COLO829 (cell line): ENCODE data around the gene FAM219B.
A peak's percentile ranks its signal among the peaks of the same experiment; 100 is the strongest.
"Not testable (repeated sequence)": the region's sequence is repeated elsewhere in the genome, so short reads cannot be mapped to it uniquely, and the experiment has no call there.

Source experiments
- DNase-seq: peaks from one replicate; pipeline ENCODE4 v3.0.0; 2012; ENCODE audit warnings: low spot score

Gene FAM219B

DNA sequence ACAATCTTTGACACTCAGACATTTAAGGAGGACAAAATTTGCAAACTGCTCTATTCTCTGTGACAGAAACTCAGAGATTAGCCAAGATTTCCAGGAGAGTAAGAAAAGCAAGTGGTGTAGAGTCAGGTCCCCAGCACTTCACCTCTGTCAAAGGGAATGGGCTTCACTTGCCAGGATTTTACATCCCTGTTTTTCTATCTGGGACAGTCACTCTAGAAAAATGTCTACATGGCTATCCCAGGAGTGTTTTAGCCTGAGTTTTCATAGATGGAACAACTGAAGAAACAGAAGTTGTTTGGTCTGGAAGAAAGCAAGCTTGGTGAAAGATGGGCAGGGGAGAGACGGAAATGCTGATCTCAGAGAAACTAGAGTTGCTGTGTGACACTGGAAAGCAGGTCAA, 3.0 kb downstream of the FAM219B start:
- no peak for DNase-seq

DNA sequence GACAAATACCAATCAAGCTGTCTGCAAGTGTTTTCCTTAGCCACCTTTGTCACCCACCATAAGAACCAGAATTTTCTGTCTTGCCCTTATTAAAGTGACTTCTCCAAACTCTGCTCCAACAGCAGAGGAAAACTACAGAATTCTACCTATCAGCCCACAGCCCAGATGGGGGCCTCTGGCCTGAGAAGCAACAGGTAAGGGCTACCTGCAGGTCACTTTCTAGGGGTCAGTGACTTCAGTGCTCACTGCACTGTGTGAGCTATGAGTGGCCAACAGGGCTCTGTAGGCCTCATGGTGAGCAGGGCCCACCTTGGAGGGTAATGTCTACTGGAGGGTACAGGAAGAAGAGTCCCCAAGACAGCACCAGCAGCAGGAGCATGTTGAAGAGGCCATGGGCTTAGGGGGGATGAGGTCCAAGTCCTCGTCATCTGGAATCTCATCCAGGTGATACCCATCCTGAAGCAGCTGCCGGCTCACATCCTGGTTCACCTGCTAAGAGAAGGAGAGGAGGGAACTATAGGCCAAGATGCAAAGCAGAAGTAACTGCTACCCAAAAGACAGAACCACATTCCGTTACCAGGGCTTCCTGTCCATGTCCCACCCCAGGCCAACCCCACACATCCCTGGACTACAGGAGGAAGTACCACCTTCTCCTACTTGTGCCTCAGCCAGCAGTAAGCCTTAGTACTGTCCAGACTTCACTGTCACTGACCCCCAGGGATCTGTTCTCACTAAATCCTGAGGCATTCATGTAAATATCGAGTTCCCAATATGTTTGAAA, 4.2 kb downstream of the FAM219B start:
- DNase-seq, result no peak

DNA sequence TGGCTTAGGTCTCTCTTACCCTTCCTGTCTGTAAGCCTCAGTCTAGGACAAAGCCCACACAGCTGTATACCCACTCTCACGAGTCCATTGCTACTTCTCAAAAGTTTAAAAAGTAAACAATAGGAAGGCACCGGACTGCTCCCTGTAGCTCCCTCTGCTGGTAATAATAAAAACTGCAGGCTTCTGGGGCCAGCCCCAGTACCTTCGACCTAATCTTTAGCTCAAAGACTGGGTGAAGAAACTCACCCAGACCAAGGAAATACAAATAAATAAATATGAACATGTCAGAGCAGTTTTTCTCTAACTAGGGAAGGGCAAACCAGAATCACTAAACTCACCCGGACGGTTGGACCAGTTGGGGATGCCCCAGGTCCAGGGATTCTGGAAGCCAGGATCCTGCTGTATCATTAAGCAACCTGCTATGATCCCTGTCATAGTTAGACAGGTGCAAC, 5.0 kb downstream of the FAM219B start:
- peak; percentile 50 for DNase-seq

DNA sequence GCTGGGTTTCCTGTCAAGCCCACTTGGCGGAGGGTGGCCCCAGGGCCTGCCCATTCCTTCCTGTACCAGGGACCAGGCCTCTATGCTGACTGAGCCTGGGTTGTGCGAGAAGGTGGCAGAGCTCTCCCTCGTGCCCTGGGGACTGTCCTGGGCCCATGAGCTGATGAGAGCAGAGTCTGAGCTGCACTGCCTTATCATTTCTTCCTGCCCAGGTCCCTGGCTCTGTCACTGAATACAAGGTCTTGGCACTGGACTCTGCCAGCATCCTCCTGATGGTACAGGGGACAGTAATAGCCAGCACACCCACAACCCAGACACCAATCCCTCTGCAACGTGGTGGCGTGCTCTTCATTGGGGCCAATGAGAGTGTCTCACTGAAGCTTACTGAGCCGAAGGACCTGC, 9.3 kb downstream of the FAM219B start:
- DNase-seq, result no peak

DNA sequence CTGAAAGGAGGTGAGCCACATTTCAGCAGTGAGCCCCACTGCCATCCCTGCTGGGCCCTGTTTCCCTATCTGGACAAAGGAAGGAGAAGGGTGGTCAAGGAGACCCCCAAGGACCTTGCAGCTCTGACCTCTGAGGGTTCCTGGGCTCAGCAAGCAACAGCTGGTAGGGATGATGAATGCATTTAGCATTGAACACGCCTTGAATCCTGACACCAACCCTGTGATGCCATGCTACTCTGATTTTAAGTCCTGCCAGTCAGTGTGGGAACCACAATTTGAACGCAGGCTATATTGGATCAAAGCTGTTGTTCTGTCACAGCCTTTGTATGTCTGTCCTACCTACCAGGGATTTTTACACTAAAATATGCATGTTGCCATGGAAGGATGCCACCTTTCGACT, 10.3 kb downstream of the FAM219B start:
- DNase-seq, result no peak

DNA sequence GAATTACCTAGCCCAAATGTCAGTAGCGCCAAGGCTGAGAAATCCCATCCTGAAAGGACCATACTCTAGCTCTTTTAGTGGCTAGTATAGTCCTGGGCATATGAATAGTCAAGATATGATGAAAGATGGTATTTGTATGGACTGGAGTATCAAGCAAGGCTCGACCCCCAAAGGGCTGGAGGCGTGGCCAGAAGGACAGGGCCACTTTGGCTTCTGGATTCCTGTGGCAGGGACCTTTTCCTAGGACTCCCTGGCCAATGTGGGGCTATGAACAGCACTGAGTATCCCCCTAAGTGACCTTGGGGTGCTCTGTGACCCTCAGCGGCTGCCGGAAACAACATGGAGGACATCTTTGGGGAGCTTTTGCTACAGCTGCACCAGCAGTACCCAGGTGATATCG, 10.8 kb downstream of the FAM219B start:
- DNase-seq, result no peak

DNA sequence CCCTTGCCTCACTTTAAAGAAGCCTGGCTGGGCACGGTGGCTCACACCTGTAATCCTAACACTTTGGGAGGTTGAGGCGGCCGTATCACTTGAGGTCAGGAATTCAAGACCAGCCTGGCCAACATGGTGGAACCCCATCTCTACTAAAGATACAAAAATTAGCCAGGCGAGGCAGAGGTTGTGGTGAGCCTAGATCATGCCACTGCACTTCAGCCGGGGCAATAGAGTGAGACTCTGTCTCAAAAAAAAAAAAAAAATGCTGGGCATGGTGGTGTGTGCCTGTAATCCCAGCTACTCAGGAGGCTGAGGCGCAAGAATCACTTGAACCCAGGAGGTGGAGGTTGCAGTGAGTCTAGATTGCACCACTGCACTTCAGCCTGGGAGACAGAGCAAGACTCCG, 12.3 kb downstream of the FAM219B start:
- DNase-seq, result not testable (repeated sequence)

DNA sequence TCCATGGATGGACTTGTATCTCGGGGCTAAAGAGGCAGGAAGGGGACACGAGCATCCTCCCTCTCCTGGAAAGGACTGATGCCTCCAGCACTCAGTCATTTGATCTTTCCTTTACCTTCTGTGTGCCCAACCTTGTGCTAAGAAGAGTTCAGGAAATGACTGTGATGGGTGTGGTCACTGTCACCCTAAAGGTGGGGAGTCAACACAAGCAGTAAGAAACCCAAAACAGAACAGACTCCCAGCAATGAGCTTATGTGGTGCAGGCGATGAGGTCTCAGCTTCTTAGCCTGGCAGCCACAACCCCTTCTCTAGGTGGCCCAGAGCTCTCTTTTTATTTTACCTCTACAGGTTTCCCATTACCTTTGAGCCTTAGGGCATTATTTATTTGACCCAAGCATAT, 13.0 kb downstream of the FAM219B start:
- no peak for DNase-seq

DNA sequence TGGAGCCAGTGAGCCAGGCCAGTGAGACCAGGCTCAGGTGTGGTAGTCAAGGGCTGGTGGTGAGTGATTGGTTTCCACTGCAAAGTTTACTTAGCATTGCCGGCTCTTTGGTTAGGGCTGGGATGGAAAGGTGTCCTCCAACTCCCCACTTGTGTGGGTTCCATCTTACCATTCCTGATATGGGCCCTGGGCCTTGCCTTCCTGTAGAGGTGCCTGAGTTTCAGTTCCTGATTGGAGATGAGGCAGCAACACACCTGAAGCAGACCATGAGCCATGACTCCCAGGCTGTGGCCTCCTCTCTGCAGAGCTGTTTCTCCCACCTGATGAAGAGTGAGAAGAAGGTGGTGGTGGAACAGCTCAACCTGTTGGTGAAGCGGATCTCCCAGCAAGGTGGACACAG, 13.7 kb downstream of the FAM219B start:
- no peak for DNase-seq

DNA sequence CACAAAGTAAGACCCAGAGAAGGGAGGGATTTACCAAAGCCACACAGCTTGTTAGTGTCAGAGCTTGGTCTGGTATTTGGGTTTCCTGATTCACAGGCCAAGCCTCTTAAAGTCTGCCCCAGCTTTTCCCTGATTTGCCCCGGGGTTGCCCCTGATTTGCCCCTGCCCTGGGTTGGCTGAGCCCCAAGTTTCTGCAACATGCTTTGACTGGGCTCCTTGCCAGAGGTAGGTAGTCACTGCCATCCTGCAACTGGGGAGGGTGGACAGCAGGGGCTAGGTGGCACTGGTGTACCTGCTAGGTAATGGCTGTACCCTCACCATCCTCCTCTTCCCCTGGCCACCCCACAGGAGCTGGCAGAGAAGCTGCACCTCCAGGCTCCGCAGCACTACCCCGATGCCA, 14.3 kb downstream of the FAM219B start:
- DNase-seq, result no peak

DNA sequence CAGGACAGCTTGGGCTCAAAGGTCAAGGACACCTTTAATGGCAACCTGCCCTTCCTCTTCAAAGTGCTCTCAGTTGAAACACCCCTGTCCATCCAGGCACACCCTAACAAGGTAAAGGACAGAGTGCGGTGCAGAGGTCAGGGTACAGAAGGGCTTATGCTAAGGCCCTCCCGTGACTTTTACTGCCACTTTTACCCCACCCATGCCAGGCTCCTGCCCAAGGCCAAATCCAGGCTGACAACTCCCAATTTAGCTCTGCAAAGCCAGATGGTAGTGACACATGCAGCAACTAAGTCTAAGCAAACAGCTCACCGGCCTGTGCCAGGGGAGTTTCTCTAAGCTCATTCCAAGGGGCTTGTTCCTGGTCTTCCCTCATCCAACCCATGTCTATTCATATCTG, 15.2 kb downstream of the FAM219B start:
- no peak for DNase-seq

DNA sequence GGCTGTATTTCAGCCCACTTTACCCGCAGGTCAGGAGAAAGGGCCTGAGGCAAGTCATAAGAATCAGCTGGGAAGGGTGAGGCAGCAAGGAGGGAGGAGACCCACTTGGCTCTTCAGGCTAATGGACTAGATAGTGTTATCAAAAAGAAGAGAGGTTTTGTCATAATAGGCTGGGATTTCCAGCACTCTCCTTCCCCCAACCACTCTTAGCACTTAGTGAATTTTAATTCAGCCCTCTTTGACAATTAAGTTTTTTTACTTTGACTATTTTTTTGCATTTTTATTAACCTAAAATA, 16.0 kb downstream of the FAM219B start:
- DNase-seq, result no peak

DNA sequence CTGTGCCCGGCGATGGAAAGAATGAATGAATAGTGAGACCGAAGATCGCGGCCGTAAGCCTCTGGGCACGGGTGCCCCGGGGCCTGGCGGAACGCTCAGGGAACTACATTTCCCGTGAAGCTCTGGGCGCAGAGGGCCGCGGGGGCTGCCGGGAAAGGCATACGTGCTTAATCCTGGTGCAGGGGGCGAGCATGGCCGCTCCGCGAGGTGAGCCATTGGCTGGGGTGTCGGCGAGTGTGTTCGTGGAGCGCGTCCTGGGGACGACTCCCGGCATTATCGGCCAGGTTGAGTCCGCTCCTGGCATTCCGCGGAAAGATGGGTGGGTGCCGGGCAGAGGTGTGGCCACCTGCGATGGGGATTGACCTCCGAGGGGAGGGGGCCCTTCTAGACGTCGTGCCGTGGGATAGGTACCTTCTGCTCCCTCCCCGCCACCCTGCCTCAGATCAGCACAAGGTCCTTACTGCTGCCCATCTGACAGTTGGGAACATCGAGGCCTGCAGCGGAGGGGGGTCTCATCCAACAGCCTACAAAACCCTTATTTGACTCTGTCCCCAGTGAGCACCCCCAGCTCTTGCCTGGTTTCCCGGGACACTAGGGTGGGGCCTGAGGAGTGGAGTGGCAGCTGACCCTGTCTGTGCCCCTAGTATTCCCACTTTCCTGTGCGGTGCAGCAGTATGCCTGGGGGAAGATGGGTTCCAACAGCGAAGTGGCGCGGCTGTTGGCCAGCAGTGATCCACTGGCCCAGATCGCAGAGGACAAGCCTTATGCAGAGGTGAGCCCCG, 16.6 kb downstream of the FAM219B start, which contains the start of gene MPI:
Gene MPI (plus strand): TSS at position 160 of the 782 bp plus-strand sequence. CDS start 32 bp downstream, at position 192.
- peak; percentile 79 for DNase-seq

DNA sequence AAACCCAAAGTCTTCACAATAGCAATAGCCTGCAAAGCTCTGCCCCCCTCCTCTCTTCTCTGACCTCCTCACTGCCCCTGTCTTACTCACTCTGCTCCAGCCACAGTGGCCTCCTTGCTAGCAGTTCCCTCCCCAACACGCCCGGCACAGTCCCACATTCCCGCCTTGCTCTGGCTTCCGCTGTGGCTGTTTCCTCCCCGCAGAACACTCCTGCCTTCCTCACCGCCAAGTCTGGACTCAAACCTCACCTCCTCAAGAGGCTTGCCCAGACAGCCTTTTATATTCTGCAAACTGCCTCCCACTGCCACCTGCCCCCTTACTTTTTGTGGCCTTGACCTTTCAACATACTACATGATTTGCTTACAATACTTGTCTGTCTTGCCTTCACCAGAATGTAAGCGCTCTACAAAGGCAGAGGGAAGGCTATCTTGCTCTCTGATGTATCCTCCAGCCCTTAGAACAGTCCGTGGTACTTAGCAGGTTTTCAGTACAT, 17.2 kb downstream of the FAM219B start:
- DNase-seq, result no peak

DNA sequence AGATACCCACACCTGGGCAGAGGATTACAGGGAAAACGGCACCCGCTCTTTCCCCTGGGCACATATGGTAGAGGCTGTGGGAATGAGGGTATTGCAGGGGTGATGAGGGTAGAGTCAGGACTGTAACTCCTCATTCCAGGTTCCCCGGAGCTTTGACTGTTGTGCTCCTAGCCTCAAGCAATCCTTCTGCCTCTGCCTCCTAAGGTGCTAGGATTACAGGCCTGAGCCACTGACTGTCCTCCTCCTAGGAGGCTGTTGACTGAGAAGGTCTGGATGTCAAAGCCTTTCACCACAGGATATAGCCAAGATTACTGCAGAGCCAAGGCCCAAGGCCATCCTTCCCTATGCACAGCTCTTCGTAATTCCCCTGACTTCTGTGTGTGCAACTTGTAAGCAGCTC, 17.9 kb downstream of the FAM219B start:
- no peak for DNase-seq

DNA sequence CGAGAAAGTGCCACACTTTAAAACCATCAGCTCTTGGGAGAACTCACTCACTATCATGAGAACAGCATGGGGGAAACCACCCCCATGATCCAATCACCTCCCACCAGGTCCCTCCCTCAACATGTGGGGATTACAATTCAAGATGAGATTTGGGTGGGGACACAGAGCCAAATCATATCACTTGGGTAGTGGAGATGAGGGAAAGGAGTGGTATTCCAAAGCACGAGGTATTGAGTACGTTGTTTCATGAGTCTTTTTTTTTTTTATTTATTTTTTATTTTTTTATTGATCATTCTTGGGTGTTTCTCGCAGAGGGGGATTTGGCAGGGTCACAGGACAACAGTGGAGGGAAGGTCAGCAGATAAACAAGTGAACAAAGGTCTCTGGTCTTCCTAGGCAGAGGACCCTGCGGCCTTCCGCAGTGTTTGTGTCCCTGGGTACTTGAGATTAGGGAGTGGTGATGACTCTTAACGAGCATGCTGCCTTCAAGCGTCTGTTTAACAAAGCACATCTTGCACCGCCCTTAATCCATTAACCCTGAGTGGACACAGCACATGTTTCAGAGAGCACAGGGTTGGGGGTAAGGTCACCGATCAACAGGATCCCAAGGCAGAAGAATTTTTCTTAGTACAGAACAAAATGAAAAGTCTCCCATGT, 19.0 kb downstream of the FAM219B start:
- not testable (repeated sequence) for DNase-seq

DNA sequence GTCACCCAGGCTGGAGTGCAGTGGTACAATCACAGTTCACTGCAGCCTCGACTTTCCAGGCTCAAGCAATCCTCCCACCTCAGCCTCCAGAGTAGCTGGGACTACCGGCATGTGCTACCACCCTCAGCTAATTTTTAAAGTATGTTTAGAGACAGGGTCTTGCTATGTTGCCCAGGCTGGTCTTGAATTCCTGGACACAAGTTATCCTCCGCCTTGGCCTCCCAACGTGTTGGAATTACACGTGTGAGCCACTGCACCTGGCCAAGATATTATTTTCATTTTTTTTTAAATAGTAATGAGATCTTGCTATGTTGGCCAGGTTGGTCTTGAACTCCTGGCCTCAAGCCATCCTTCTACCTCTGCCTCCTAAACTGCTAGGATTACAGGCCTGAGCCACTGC, 21.2 kb downstream of the FAM219B start:
- no peak for DNase-seq

DNA sequence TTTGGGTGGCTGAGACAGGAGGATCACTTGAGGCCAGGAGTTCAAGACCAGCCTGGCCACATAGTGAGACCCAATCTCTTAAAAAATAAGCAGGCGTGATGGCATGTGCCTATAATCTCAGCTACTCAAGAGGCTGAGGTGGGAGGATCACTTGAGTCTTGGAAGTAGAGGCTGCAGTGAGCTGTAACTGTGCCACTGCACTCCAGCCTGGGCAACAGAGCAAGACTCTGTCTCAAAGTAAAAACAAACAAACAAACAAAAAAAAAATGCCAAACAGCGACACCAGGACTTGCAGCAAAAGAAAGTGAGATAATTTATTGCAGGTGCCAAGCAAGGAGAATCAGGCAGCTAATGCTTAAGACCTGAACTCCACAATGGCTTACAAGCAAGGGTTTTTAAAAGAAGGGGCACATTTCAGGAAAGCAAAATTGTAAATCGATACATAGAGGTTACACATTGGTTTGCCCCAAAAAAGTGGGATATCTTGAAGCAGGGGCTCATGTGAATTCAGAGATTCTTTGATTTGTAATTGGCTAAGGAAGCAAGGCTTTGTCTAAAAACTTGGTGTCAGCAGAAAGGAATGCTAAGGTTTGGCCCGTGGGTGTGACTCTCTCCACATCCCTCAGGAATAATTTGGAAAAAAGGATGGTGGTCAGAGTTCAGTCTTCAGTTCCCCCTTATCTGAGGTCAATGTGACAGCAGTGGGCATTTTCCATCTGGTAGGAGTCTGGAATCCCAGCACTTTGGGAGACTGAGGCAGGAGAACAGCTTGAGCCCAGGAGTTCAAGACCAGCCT, 22.0 kb downstream of the FAM219B start:
- DNase-seq, result no peak

DNA sequence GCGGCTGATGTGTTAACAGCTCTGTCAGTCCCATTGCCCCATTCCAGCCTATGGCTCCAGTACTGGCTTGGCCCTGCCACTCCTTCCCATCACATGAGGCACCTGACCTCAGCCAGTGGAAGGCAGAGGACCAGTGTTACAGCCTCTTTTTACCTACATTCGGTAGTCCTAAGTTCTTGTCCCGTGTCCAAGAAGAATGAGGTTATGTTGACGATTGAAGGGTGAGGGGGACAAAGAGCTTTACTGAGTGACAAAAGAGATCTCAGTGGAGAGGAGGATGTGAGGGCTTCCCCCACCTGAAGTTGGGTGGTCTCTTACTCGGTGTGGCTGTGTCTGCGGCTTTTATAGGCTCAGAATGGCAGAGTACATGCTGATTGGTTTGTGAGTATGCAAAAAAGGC, 24.1 kb downstream of the FAM219B start:
- no peak for DNase-seq

DNA sequence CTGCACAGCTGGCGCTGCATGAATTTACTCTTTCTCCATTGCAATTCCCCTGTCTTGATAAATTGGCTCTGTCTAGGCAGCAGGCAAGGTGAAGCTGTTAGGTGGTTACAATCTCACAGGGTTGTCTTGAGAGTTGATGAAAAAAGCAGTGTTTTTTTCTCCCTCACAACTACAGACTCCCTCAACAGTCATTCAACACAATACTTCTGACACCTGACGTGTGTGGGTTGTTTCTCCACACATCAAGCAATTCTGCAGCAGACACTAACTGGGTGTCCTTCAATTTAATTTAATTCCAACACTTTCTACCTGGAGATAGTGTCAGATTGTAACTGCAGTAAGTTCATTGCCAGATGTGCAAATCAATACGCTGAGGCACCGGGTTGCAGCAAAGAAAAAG, 28.4 kb downstream of the FAM219B start:
- DNase-seq, result no peak

DNA sequence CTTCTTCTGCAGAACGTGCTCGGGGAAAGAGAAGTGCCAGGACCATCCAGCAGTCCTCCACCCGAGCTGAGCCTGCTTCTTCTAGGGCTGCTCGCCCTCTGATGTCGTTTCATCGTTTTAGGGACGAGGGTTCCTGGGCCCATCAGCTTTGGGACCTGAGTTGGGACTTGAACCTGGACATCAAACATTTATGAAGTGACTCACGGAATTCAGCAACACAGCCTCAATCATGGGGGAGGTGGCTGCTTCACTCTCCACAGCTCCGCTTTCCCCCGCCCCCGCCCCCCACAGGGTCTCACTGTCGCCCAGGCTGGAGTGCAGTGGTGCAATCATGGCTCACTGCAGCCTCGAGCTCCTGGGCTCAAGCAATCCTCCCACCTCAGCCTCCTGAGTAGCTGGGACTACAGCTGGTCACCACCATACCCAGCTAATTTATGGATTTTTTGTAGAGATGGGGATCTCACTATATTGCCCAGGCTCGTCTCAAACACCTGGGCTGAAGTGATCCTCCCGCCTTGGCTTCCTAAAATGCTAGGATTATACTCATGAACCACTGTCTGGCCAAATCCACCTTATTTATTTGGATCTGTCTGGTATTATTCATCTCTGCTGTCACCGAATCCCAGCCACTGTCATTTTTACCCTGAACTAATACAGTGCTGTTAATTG, 32.8 kb downstream of the FAM219B start:
- no peak for DNase-seq
